GM18511 (cell line): ENCODE data around the gene DPY19L1.
"Not testable (repeated sequence)": the region's sequence is repeated elsewhere in the genome, so short reads cannot be mapped to it uniquely, and the experiment has no call there.

Experiments
- ATAC-seq: cut with Tn5 transposase; IDR thresholded peaks from one replicate; pipeline ENCODE4 v1.9.1; 2021; ENCODE audit warnings: mild to moderate bottlenecking, moderate library complexity; ENCODE audit not compliant: unreplicated experiment

The DPY19L1 gene

DNA sequence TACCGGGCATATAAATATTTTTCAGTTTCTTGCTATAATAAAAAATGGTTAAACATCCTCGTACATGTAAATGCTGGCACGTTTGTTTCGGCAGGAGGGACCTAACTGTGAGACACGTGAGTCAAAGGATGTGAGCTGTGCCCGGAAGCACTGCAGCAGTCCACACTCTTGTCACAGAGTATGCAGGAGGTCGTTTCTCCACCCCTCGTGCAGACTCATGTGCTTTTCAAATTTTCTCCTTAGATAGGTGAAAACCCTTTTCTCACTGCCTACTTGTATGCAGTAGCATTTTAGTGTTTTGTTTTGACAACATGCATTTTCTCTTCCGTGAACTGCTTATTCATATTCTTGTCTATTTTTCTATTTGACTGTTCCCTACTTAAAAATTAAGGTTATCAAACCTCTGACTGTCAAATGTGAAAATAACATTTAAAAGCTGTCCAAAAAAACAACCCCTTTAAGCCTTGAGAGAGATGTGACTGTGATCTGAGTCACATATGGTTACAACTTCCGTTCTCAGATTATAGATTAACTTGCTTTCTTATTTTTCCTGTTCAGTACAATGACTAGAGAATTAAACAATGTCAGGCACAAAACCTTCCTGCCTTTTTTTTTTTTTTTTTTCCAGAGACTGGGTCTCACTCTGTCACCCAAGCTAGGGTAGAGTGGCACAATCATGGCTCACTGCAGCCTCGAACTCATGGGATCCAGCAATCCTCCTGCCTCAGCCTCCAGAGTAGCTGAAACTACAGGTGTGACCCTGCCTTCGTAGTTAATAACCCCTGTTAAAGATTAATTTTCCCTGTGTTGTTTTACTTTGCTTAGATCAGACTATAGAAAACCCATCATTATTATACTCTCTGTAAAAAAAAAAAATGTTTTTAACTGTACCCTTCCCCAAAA is 45.1 kb downstream of the DPY19L1 start:
- ATAC-seq, result peak; percentile 86

DNA sequence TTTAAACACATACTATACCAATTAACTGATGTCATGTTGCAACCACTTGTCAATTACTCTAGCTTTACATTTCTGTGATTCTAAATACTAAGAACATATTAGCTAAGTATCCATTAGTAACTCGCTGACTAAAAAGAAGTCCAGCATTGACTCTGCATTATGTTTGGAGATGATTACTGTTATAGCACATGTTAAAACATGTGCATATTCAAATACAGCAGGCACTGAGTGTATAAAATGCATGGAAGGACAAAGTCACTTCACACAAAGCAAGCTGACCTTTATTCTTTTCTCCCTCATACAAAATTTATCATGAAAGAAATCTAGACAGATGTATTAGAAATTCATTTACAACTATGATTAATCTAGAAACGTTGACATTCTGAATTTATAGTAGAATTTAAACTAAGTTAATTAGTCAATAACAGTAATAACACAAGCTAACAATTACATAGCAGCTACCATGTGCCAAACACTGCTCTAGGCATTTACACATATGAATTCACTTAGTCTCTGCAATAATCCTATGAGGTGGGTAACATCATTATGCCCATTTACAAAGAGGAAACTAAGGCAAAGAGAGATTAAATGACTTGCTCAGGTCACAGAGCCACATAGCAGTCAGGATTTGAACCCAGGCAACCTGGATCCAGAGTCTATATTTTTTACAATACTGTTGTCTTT is 48.7 kb downstream of the DPY19L1 start:
- not testable (repeated sequence) for ATAC-seq

DNA sequence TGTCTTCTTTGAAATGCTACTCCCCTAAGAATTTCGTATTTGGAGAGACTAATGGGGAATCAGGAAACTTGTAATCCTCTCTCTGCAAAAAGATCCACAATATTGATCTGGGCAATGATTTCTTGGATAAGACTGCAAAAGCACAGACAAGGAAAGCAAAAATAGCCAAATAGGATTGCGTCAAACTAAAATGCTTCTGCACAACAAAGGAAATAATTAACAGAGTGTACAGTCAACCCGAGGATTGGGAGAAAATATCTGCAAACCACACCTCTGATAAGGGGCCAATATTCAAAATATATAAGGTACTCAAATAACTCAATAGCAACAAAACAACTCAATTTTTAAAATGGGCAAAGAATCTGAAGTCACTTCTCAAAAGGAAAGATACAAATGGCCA is 52.1 kb downstream of the DPY19L1 start:
- ATAC-seq, result not testable (repeated sequence)

DNA sequence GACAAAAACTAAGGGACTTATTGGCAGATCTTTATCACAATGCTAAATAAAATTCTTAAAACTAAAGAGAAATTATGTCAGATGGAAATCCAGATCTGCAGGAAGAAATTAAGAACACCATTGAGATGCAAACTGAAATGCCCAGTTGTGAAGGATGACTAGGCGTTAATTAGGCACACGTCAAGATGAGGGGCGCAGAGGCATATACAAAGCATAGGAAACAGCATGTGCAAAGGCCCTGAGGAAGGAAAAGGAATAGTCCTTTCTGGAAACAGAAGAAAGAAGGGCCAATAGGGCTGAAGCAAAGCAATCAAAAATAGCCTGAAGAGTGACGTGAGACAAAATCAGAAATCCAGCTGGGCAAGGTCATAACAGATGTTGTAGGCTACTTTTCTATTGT is 53.1 kb downstream of the DPY19L1 start:
- ATAC-seq, result not testable (repeated sequence)

DNA sequence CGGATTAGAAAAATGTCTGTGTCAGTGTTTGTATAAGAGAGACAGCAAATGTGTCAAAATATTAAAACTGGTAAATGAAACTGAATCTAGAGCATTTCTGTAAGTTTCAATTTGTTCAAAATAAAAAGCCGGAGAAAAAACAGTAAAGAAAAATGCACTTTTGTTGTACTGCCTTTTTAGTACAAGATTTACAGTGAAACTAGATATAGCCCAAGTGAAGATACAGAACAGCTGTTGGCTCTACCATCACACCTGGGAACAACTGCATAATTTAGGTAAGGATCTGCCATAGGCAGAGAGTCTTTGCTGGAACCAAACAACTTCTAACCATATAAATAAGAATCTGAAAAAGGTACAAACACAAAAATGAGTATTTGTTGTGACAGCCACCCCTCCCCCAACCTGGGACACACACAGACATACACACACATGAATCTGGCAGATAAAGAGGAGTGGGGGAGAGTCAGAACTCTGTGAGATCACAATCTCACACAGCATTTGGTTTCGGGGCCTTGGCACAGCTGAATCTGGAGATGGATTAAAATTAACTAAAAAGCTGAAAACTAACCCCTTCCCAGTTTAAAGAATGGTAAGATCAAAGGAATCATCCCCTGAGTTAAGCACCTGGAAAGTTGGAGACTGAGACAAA is 54.8 kb downstream of the DPY19L1 start:
- no peak for ATAC-seq

DNA sequence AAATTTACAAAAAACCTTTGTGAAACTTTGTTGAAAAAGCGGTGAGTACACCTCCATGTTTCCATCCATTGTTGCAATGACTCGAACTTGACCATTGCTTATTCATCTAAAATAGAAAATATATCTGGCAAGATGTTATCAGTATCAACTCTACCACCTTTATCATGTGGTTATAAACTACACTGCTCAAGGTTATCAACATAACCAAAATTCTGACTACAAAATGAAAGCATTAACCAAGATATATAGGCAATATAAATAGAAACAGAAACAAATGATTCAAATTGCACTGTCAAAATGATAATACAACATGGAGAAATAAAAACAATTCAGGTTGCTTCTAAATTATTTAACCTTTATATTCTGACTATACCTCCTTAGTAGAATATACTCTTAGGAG is 58.2 kb downstream of the DPY19L1 start:
- ATAC-seq, result not testable (repeated sequence)

DNA sequence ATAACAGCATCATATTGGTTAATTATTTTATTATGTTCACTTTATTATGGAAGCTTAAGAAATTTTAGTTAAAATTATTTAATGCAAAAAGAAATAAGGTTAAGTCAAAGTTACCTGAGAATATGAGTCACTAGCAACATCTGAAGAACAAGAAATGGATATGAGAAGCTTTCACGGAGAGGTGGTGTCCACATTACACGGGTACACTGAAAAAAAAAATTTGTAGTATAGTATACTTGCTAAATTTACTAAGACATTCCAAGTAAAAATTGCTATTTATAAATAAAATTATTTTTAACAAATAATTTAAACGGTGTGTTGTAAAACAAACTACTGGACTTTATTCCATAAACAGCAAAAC is 63.9 kb downstream of the DPY19L1 start:
- ATAC-seq, result peak; percentile 31

DNA sequence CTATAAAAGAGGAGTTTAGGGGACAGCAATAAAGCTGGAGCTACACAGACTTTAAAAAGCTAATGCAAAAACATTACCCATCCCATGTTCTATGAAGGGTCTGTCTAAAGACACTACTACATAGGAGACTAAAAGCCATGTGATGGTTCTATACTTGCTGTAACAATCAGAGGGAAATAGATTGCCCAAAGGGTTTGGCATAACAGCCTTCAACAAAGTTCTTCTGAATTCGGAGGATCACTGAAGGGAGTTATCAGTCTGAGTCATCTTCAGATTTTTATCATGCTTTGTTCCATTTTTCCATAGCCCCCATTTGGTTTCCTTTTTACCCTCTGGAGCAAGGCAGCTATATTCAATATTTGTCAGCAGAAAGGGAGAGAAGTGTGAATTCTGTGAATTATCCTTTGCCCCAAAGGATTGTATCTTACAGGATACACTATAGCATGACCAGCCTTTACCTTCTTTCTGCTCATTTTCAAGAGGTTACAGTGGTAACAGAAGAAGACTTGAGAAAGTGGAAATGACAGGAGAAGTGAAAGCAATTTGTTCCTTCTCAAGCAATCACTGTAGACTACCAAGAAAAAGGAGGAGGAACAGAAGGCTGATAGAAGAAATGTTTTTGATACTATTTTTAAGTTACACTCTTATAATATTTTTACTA is 64.4 kb downstream of the DPY19L1 start:
- peak; percentile 96 for ATAC-seq

DNA sequence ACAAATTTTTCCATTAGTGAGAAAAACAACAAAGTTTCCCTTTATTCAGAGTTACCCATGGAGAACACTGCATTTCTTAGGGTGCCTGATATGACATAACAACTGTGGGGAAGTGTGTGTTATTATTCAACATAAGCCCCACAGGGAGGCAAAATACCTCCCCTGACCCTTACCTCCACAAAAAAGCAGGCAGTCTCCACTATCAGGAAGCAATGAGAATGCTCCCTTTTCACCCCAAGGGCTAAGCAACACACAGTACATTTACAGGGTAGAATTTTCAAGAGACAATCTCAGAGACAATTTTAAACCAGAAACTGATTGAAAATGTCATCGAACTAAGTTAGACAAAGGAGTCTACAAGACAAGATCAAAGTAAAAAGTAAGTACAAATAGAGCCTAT is 69.5 kb downstream of the DPY19L1 start:
- ATAC-seq, result not testable (repeated sequence)

DNA sequence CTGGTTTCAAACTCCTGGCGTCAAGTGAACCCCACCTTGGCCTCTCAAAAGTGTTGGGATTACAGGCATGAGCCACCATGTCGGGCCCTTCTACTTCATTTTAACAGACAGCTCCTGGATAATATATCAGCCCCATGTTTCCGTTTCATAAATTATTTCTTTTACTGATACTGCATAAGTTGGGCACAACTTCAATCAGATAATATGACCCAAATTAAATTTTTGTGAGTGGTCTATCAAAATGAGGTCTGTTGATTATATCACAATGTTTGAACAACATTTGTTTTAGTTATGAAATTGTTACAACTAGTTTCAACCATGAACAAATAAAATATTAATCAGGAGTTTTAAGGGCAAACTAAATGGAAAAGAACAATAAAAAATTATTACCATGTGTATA is 70.8 kb downstream of the DPY19L1 start:
- not testable (repeated sequence) for ATAC-seq

DNA sequence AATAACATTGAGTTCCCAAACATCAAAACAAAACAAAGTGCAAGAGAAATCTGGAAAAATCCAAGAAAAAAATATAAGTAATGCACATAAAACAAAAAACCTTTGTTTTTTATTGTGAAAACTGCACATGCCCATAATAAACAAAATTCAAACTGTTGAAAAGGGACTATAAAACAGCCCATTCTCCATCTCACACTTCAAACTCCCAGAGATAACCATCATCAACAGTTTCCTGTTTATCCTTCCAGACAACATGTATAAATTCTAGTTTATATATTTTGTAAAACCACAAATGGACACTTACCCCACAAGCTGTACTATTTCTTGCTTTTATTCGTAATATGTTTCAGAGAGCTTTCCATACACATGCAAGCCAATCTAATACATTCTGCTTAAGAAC is 79.3 kb downstream of the DPY19L1 start:
- no peak for ATAC-seq

DNA sequence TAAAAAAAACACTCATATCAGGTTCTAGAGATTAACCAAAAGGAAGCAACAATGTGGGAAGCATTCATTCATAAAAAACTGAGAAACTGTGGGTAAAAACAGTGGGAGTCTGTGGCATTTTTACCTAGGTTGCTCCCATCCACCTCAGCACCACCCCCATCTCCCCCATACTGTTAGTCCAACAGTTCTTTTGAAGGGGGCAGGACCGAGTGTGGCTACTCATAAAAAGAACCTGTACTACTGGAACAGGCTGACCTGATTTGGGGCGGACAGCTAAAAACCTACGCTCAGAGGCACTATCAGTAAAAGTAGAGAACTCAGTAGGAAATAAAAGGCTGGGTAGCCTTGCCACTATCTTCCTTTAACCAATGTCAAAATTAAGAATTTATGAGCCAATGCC is 84.5 kb downstream of the DPY19L1 start:
- no peak for ATAC-seq

DNA sequence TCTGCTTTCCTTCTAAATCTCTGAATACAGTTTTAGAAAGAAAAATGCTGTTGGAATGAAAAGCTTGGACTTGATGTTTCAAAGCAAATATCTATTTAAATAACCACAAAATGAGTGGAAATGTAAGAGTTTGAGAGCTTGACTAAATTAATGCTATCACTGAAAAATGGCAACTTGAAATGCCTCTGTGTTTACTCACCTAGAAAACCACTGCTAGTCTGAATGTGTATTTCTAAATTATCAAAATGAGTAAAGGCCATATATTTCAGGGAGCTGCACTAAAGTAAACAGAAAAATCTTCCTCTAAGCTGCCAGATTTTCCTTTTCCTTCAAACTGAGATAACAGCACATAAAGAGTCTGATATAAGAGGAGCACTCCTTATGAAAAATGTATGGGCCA is 87.9 kb downstream of the DPY19L1 start:
- ATAC-seq, result no peak

DNA sequence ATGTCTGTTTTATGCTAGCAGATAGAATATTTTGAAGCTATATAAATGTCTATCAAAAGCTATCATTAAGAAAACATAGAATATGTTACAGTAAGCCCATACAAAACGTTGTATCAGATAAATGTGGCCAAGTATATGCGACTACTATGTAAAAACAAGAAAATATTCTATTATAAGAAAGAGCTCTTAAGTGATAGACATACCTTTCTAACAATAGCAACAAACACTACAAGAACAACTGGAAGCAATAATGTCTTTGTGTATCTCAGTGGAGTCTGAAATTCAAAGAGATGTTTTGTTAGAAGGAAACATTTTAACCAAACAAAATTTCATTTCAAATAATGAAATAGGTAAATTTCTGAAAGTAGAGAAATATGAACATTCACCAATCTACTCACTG is 89.9 kb downstream of the DPY19L1 start:
- ATAC-seq, result not testable (repeated sequence)

DNA sequence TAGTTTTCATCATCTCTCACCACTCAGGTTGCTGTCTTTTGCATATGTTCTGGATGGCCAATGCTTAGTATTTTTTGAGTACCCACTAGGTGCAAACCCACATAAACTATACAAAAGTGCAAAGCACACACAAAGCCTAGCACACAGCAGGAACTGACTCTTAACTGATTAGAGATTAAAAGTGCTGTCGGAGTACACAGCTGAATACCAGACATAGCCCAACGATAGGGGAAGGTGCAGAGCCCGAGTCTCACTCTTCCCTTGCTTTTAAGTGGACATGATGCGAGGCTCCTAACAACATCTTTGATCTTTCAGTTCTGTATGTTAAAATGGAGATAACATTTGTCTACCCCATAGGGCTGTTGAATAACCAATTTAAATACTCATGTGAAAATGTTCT is 90.8 kb downstream of the DPY19L1 start:
- ATAC-seq, result no peak

DNA sequence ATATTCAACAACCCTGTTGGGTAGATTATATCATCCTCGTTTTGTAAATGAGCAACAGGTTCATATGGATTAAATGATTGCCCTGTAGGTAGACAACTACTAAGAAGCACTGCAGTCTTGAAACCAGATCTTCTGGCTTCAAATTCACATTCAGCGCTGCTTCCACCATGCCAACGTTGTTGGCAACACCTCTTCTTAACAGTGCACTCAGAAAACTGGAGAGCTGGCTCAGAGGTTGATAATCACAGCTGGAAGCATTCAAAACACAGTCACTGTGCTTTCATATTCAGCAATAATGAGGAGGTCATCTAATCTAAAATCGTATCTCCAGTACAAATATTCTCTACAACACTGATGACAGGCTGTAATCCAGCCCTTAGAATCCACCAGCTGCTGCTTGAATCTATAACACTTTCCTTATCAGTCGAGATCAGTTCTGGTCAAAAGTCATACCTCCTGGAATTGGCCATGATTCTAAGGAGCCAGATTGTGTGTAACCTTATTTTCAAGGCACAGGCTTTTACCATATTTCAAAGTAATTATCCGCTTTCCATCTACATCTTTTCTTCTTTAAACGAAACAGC is 91.3 kb downstream of the DPY19L1 start:
- ATAC-seq, result not testable (repeated sequence)

DNA sequence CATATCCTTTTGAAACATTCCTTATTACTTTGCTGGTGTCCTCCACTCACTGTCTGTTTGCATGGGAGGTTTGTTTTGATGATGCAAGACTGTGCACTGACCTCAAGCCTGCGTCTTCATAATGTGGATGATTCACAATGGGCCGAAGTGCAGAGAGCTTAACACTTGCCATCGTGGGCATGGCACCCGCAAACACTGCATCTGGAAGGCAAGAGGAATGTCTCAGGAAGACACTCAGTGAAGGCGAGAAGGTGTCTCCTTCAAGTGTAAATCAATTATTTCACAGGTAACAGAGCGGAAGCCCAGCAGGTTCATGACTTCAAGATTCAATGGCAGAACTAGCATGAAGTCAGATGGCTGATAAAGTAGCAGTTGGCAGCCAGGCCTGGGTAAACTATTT is 98.1 kb downstream of the DPY19L1 start:
- ATAC-seq, result no peak

DNA sequence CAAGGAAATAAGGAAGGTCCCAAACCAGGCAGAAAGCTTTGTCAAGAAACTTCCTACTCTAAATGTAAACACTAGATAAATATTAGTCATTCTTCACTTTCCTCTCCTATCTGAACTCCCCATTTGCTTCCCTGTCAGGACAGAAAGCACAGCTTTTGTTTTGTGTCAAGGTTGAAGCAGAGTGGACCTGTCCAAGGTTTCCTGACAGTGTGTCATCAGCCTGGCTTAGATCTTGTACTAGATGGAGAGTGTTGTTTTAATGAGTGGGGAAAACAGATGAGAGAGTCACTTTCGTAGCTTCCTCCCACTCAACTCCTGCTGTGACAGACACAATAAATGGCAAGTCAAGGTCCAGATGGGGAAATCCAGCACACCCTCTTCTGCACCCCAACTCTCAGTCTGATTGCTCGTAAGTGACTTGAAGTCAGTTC is 101.5 kb downstream of the DPY19L1 start:
- peak; percentile 69 for ATAC-seq

DNA sequence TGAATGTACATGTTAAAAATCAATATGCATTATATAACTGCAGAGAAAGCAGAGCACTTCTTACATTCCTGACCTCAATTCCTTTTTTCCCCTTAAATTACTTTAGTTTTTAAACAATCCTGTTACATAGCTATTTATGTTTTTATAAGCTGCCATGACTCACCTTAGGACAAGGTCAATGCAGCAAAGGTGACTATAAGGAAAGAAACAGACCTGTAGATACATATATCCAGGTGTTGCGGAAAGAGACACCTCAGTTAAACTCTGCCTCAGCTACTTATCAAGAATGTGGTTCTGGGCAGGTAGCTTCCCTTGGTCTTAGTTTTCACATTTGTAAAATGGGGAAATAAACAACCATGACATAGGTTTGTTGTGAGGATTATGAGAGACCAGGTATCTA is 105.5 kb downstream of the DPY19L1 start:
- no peak for ATAC-seq

DNA sequence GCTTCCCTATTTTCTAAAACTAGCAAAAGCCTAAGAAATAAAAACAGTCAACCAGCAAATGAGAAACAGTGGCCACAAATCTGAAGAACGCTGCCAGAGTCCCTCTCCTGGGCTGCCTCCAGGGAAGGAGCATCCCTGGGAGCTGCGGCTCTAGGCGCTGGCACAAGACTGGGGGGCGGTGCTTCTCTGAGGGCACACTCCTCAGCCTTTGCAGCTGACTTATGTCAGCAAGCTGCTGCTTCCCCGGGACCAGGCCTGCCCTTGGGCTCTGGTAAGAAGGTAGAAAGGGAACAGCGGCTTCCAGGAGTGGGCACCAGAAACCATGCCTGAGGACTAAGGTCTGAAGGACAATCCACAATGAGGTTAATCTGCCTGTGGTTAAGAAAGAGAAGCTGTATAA is 107.5 kb downstream of the DPY19L1 start:
- not testable (repeated sequence) for ATAC-seq

DNA sequence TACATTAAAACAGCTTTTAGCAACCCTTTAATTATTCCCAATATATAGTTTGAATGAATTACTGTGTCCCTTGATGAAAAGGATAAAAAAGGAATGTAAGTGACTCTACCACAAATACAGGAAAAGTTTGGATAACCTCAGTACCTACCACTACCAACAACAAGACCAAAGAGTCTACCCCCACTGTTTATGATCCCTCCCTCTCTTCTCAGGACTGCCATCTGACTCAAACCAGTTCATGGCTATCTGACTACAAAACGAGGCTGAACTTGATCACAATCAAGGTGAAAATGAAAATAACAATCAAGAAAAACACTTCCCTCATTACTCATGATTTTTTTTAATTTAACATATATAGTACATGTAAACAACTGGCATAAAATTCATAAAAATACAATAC is 108.7 kb downstream of the DPY19L1 start:
- ATAC-seq, result no peak
